Vagina (tissue), 2 donors: ENCODE results near the gene APOBEC3G. TPM values are rescaled to one million over a fixed set of nuclear protein-coding genes. Genes with fewer than 3 reads are reported as not detected.

Experiments used
- DNase-seq, 2 donors: peaks; one replicate each; pipeline ENCODE4 v3.0.0-alpha.2; 2017; ENCODE audit errors: extremely low spot score in 2 of 2
- H3K27ac ChIP-seq: fragments of 200-600 bp; sonication (generic); one replicate; pipeline ENCODE4 v1.5.1; 2019
- H3K27me3 ChIP-seq: fragments of 200-600 bp; sonication (generic); one replicate; pipeline ENCODE4 v1.5.1; 2019
- H3K36me3 ChIP-seq, 2 donors: fragments of 200-600 bp; sonication (generic); one replicate each; pipeline ENCODE4 v1.5.1; 2017 to 2019
- H3K4me1 ChIP-seq: fragments of 200-600 bp; sonication (generic); one replicate; pipeline ENCODE4 v1.5.1; 2019
- H3K4me3 ChIP-seq, 2 donors: fragments of 200-600 bp; sonication (generic); 1 replicate in 1 of 2; 2 replicates in 1 of 2; pipeline ENCODE4 v1.5.1; 2016 to 2019
- H3K9me3 ChIP-seq: fragments of 200-600 bp; sonication (generic); one replicate; pipeline ENCODE4 v1.5.1; 2019
- POLR2A ChIP-seq, 2 donors: fragments of 450-650 bp; IDR thresholded peaks; one replicate each; pipeline ENCODE4 v1.6.1; 2017; ENCODE audit warnings: antibody characterized with exemption in 2 of 2, mild to moderate bottlenecking in 2 of 2, moderate library complexity in 2 of 2
- POLR2AphosphoS5 ChIP-seq, 2 donors: sonication (generic); formaldehyde crosslinking; IDR thresholded peaks; one replicate each; pipeline ENCODE4 v1.9.0; 2017; ENCODE audit warnings: antibody characterized with exemption in 2 of 2, mild to moderate bottlenecking in 2 of 2, low read depth in 1 of 2; ENCODE audit not compliant: insufficient read depth in 1 of 2
- intact Hi-C: fragments of 100-400 bp; cut with DNase I; formaldehyde crosslinking; loops from one replicate; pipeline ENCODE4 v1.15.1; 2023
- total RNA-seq: library from RNA; depleted of rRNA; stranded (reverse); fragments of >200 nt; gene quantifications from one replicate; pipeline ENCODE4 v1.2.3, GENCODE V29; 2016
- TF ChIP-seq, protein P1 (sequence below), 3 experiments: fragments of 450-650 bp in 2 of 3; fragments of 200-600 bp in 1 of 3; sonication (generic) in 1 of 3; IDR thresholded peaks; one replicate each; pipeline ENCODE4 v1.5.1; 2017 to 2019; ENCODE audit warnings: antibody characterized with exemption in 3 of 3, mild to moderate bottlenecking in 2 of 3, moderate library complexity in 2 of 3

Gene APOBEC3G
- total RNA-seq, 1 donor from 2014 or later = 8.3 TPM

DNA sequence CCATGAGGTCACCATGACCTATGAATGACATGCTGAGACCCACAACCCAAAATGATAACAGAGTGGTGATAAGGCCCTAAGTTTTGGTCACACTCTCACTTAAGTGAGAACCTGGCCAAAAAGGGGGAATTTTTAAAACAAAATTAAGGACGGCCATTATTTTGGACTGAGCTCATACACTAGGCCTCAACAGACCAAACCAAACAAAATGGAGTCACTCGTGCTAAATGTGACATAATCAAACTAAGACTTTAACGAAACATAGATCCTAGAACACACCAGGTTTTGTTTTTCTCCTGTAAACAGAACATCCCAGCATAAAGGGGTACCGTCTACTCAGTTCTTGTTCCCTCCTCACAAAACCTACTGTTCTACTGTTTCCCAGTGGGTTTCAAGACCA is 31.4 kb downstream of the APOBEC3G start:
- intact Hi-C loops = no loop called here
- TF ChIP-seq POLR2AphosphoS5 (IDR thresholded peaks at IDR 0.05; ENCODE audit: insufficient read depth in 1 of 2, low read depth in 1 of 2) (no peak), POLR2A (IDR thresholded peaks at IDR 0.05) (no peak)
- TF ChIP-seq, protein P1, sequence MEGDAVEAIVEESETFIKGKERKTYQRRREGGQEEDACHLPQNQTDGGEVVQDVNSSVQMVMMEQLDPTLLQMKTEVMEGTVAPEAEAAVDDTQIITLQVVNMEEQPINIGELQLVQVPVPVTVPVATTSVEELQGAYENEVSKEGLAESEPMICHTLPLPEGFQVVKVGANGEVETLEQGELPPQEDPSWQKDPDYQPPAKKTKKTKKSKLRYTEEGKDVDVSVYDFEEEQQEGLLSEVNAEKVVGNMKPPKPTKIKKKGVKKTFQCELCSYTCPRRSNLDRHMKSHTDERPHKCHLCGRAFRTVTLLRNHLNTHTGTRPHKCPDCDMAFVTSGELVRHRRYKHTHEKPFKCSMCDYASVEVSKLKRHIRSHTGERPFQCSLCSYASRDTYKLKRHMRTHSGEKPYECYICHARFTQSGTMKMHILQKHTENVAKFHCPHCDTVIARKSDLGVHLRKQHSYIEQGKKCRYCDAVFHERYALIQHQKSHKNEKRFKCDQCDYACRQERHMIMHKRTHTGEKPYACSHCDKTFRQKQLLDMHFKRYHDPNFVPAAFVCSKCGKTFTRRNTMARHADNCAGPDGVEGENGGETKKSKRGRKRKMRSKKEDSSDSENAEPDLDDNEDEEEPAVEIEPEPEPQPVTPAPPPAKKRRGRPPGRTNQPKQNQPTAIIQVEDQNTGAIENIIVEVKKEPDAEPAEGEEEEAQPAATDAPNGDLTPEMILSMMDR (IDR thresholded peaks at IDR 0.05) = no peak
- Histone ChIP-seq H3K4me1 (no peaks in the 10 kb centered on the region), H3K27ac (no peak overlapping the region), H3K36me3 (no peaks in the 10 kb centered on the region), H3K9me3 (no peaks in the 10 kb centered on the region), H3K4me3 (no peak overlapping the region), H3K27me3 (no peaks in the 10 kb centered on the region)
- DNase-seq = no peak

DNA sequence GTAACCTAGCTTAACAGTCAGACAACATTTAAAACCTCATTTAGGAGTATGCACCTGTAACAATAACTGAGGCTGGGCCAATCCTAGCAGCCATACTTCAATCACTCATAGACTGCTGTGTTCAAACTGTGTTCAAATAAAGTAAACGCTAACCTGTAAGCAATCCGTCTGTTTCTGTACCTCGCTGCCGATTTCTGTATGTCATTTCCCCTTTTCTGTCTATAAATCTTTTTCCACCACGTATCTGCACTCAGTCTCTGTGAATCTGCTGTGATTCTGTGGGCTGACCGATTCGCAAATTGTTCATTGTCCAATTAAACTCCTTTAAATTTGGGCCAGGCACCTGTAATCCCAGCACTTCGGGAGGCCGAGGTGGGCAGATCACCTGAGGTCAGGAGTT is 32.3 kb downstream of the APOBEC3G start:
- DNase-seq = no peak
- Histone ChIP-seq H3K27ac (no peak overlapping the region), H3K4me3 (no peak overlapping the region), H3K9me3 (no peaks in the 10 kb centered on the region), H3K27me3 (no peaks in the 10 kb centered on the region), H3K36me3 (no peaks in the 10 kb centered on the region), H3K4me1 (no peaks in the 10 kb centered on the region)
- intact Hi-C loops = no loop called here
- TF ChIP-seq POLR2A (IDR thresholded peaks at IDR 0.05) = no peak
- no peak for TF ChIP-seq POLR2AphosphoS5 (IDR thresholded peaks at IDR 0.05; ENCODE audit: insufficient read depth in 1 of 2, low read depth in 1 of 2)
- TF ChIP-seq, protein P1 (IDR thresholded peaks at IDR 0.05) = no peak

DNA sequence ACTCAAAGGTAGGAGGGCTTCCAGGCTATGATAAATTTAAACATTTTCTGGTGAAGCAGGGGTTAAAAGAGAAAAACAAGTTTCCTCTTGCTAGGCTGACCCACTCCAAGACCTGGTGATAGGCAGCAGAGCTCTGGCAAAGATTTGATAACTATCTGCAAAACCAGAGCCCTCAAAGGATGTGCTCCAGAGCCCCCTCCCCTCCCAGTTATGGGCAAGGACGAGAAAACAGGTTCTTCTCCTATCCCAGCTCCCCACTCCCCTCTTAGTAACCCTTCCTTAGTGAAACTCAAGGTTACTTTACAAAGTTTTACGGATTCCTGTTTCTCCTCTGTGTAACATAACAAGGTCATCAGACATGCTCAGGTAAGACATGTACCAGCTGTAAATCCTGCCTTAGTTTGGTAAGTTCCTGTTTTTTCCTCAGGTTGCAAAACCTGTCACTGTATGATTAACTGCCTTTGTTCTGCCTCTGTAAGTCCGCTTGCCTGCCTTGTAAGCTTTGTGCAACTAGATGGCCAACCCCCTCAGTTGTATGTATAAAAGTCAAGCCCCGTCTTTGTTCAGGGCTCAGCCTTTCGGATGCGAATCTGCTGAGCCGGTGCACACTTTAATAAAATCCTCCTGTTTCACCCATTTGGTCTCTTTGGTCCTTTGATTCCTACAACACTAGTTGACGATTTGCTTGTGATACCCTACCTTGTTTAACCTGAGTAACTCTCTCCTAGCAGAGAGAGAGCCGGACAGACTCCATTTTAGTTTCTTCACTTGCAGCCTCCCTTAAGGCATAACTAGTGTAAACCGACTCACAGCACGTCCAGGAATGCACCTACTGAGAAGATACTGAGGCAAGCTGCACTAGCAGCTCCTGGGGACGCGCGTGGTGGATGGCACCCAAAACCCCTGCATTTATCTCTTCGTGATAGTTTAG is 33.8 kb downstream of the APOBEC3G start:
- intact Hi-C loops = no loop called here
- DNase-seq = no peak
- no peaks in the 10 kb centered on the region for H3K36me3 ChIP-seq
- no peak overlapping the region for H3K4me3 ChIP-seq
- no peaks in the 10 kb centered on the region for H3K9me3 ChIP-seq
- H3K27me3 ChIP-seq = no peaks in the 10 kb centered on the region
- TF ChIP-seq POLR2AphosphoS5 (IDR thresholded peaks at IDR 0.05; ENCODE audit: insufficient read depth in 1 of 2, low read depth in 1 of 2) (no peak), POLR2A (IDR thresholded peaks at IDR 0.05) (no peak)
- TF ChIP-seq, protein P1 (IDR thresholded peaks at IDR 0.05) = no peak
- no peaks in the 10 kb centered on the region for H3K4me1 ChIP-seq
- H3K27ac ChIP-seq = no peak overlapping the region

DNA sequence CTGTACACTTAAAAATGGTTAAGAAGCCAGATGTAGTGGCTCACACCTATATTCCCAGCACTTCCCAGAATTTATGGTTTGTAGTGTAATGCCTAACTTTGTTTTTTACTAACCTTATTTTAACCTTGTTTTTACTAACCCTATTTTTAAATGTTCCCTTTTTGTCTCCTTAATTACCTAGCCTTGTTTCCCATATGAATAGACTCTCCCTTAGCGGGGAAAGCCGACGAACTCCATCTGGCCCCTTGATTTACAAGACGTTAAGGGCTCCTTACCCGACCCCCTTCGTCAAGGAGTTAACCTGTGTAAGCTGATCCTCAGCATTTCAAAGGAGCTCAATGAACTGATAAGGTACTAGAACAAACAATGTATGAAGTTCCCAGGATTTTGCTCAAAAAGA is 37.0 kb downstream of the APOBEC3G start:
- Histone ChIP-seq H3K4me3 (no peak overlapping the region), H3K27me3 (no peaks in the 10 kb centered on the region), H3K9me3 (no peaks in the 10 kb centered on the region), H3K4me1 (no peaks in the 10 kb centered on the region), H3K36me3 (no peaks in the 10 kb centered on the region), H3K27ac (no peak overlapping the region)
- DNase-seq = no peak
- no peak for TF ChIP-seq POLR2A (IDR thresholded peaks at IDR 0.05)
- TF ChIP-seq, protein P1 (IDR thresholded peaks at IDR 0.05) = no peak
- TF ChIP-seq POLR2AphosphoS5 (IDR thresholded peaks at IDR 0.05; ENCODE audit: insufficient read depth in 1 of 2, low read depth in 1 of 2) = no peak
- intact Hi-C loops = no loop called here

DNA sequence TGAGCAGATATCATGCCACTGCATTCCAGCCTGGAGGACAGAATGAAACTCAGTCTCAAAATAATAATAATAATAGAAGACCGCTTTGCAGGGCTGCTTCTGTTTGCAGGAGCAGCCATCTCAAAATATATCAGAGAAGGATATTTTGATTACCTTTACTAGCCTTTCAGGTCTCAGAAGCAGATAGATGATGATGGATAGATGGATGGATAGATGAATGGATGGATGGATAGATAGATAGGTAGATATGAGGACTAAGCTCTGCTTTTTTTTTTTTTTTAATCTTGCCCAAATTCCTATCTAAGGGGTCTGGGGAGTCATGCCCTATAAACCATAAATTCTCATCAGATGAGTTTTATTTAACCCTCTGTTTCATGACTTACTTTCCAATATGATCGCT is 38.5 kb downstream of the APOBEC3G start:
- no peak for DNase-seq
- Histone ChIP-seq H3K9me3 (no peaks in the 10 kb centered on the region), H3K27ac (no peak overlapping the region), H3K4me1 (no peaks in the 10 kb centered on the region), H3K36me3 (no peaks in the 10 kb centered on the region), H3K4me3 (no peak overlapping the region), H3K27me3 (no peaks in the 10 kb centered on the region)
- intact Hi-C loops = no loop called here
- TF ChIP-seq, protein P1 (IDR thresholded peaks at IDR 0.05) = no peak
- no peak for TF ChIP-seq POLR2A (IDR thresholded peaks at IDR 0.05)
- TF ChIP-seq POLR2AphosphoS5 (IDR thresholded peaks at IDR 0.05; ENCODE audit: insufficient read depth in 1 of 2, low read depth in 1 of 2) = no peak
